ENCODE measurements around the gene AMPD3.

The AMPD3 gene

DNA sequence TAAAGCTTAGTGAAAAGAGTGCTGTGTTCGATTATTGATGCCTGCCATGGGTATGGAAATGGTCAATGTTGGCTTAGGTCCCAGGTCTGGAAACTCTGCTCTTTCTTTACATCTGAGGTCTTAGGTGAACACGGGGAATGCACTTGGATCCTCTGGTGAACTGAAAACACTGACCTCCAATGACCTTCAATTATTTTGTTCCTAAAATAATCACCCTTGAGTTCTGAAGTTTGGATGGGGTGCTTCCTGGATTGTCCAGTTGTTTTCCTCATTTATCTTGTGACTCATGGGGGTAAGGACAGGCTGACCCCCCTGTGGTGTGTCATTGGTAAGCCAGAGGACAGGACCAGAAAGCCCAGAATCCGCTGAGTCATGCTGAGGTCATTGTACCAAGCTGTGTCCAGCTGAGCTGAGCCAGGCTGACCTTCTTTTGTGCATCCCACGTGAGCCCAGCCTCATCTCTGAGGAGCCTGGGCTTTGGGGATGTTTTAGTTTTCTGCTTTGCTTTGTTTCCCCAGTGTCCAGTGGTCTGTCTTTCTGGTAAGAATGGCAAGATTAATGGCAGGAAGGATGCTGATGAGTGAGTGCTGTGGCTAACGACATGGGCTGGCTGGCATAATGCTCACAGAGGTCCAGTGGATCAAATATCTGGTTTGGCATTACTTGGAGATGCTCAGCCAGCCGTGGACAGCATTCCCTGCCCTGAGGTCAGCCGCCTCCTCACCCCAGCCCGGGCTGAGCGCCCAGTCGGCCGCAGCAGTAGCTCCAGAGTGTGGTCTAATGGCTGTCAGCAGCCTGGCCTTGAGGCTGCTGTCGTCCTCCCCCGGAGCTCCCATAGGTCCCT is 35.6 kb downstream of the AMPD3 start:
- no peak for DNase-seq

DNA sequence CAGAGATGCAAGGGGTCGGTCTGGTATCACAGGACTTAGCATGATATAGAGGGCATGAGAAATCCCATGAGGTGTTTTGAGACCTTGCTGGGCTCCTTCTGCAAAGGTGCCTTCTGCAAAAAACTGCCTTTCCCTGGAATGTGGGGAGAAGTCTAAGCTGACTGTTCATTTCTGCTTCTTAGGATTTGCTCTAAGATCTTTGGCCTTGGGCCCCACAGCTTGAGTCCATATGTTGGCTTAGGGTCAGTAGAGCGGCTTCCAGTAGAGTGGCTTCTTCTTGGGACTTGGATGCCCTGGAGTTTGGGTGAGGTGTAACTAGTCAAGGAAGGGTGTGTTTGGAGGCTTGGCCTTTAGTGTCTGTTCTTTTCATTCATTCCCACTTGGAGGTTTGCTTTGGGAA is 37.0 kb downstream of the AMPD3 start:
- DNase-seq: no peak

DNA sequence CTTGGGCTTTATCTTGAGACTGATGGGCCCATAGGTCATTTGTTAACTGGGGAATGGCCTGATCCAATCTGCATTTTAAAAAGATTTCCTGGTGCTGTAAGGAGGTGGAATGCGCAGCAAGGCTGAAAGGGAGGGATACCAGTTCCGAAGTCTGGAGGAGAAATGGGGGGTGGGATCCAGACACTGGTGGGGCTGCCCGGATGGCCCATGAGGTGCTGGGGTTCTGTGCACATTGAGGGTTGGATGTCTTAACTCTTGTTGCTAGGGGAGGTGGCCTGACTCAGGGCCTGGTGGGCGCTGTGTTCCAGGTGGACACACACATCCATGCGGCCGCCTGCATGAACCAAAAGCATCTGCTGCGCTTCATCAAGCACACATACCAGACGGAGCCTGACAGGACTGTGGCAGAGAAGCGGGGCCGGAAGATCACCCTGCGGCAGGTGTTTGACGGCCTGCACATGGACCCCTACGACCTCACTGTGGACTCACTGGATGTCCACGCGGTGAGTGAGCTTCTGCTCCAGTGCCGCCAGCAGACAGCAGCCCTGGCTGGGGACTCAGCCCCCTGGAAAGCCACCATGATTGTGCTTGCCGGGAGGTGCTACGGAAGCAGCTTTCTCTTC is 38.1 kb downstream of the AMPD3 start:
- DNase-seq: no peak

DNA sequence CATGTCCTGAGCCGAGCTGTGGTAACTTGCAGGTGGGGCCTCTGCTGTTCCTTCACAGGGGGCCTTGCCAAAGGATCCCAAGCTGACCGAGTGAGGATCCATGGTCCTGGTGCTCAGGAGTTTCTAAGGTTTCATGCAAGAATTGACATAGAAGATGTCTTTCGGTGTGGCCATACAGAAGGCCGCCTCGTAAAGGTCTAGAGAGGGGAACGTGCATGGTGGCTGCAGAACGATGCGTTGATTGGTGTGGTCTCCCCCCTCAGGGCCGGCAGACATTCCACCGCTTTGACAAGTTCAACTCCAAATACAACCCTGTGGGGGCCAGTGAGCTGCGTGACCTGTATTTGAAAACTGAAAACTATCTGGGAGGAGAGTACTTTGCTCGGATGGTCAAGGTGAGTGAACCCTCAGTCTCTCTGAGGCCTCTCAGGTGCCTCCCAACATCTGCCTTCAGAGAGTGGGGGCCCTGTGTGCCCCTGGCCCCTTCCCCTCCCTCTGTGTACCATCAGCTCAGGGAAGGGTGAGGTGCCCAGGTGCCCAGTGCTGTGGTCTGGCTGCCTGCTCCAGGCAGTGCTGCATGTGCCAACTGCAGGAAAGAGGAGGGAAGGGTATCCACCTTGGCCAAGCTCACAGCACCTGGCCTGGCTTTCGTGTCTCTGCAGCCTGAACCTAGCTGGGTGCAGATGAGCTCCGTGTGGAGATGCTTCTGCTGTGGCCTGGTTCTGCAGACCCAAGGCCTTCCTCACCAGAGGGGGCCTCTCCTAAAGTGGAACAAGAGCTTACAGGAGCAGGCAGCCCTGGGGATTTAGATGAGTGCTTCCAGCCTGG is 39.8 kb downstream of the AMPD3 start:
- DNase-seq: no peak

DNA sequence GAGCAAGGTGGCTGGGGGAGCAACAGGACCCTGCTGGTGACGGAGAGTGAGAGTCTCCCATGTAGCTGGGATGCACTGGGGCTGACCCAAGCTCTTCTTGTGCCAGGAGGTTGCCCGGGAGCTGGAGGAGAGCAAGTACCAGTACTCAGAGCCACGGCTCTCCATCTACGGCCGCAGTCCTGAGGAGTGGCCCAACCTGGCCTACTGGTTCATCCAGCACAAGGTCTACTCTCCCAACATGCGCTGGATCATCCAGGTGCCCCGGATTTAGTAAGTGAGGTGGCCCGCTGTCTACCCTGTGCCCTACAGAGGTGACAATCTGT is 40.4 kb downstream of the AMPD3 start:
- no peak for DNase-seq

DNA sequence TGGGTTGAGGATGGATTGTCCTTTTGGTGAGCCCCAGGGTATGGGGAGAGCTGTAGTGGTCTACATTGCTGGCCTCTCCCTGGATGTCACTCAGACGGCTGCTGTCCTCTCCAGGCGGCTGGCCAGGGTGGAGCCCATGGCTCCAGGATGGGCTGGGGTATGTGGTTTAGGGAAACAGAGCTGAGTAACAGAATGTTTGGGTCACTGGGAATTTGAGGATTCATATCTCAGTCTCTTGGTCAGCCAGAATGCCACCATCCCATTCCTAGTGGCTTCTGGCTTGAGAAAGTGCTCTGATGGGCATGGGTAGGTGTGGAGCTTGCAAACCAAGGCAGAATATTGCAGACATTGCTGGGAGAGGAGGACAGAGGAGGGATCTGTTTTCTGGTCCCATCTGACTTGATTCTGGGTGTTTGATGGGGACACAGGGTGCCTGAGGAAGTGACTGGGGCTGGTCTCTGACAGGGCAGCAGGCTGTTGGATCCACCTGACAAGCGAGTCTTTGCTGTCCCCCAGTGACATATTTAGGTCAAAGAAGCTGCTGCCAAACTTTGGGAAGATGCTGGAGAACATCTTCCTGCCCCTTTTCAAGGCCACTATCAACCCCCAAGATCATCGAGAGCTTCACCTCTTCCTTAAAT is 41.4 kb downstream of the AMPD3 start:
- no peak for DNase-seq

DNA sequence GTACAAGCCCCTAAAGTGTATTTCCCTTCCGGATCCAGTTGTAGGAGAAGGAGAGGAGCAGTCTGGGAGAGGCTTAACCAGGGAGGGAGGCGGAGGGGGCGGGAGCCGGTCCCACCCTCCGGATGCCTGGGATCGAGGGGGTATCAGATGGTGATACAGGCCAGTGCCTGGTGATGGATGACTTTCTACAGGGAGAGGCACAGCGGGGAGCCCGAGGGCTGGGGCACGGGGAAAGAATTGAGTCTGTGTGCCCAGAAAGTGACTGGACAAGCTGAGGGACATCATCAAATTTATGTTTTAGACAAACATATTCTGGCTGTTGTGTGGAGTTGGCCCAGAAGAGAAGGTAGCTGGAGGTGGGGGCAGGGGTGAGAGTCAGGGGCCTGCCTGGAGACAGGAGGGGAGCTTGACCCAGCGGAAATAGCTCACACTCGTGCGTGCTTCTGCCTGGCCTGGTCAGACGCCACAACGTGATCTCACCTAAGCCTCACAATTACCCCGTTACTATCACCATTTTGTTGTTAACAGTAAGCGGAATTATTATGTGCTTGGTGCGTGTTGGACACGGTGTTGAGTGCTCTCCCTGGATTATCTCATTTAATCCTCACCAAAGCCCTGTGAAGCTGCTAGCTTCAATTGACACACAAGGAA is 42.4 kb downstream of the AMPD3 start:
- no peak for DNase-seq

DNA sequence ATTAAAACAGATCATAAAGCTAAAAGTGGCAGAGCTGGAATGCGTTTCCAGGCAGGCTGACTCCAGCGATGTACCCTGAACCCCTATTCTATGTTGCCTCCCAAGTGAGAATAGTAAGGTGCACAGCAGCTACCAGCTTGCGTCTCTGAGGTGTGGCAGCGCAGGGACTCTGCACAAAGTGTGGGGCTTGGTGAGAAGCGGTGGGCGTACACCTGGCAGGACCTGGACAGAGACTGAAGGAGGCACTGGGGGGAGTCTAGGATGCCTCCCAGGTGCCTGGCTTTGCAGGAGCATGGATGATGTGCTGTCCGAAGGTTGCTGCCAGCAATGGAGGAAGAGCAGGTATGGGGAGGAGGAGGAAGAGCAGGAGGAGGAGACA is 42.9 kb downstream of the AMPD3 start:
- no peak for DNase-seq

DNA sequence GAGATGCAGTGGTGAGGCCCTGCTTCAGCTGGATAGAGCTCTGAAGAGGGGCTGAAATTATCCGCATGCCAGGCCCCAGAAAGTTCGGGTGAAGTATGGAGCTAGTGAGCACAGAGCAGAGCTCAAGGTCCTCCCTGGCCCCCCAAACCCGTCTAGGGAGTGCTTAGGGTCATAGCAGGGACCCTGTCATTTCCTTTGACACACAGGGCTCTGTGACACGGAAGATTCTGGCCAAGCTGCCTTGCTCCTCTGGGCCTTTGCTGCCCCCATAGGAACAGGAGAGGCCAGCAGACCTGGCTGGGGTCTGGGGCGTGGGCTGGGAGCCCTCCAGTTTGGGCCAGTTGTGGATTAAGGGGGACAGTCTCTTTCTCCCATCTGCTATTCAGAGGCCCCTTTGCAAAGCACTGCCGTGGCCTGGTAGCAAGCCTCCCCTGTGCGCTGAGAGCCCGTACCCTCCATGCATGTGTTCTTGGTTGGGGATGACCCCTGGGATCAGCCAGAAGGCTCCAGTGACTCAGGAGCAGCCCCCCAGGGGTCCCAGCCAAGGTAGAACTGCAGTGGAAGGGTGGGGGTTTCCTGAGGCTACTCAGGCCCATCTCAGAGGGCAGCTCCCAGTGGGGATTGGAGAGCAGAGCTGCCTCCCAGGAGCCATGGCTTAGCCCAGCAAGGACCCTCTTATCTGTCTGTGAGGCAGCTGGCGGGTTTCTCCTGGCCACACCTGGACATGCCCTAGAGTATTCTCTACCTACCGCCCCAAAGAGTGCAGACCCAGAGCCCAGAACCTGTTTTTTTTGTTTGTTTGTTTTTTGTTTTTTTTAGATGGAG is 43.6 kb downstream of the AMPD3 start:
- no peak for DNase-seq

DNA sequence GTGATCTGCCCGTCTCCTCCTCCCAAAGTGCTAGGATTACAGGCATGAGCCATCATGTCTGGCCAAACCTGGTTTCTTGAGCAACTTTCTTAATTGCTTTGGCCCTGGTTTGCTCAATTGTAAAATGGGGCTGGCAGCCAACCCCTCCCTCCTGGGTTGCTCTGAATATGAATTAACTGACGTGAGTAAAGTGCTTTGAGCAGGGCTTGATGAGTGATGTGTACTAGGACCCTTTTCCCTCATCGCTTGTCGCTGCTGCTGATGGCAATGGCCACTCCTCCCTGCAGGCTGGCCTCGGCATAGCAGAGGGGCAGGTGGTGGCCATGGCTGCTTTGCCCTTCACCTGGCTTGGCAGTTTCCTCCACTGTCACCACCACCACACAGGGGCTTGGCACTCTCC is 44.4 kb downstream of the AMPD3 start:
- DNase-seq: no peak

DNA sequence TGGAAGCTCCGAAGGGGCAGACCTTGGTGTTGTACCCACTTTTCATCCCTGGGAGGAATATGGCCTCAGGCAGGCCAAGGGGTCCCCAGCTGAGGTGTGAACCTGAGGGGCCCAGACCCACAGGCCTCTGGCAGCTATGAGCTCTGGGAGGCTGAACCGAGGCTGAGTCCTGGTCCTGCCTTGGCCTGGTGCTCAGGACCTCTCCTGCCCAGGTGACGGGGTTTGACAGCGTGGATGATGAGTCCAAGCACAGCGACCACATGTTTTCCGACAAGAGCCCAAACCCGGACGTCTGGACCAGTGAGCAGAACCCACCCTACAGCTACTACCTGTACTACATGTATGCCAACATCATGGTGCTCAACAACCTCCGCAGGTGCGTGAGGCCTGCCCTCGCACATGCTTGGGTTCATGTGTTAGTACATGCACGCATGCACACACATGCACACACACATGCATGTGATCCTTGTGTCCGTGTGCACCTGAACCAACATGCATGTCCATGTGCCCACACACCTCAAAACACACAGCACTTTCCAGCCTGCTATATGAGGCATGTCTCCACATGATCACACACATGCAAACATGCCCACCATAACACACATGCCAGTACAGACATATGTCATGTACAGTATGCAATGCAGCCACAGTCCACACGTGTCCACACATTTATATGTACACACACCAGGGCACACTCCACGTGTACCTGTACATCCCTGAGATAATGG is 45.0 kb downstream of the AMPD3 start:
- no peak for DNase-seq

DNA sequence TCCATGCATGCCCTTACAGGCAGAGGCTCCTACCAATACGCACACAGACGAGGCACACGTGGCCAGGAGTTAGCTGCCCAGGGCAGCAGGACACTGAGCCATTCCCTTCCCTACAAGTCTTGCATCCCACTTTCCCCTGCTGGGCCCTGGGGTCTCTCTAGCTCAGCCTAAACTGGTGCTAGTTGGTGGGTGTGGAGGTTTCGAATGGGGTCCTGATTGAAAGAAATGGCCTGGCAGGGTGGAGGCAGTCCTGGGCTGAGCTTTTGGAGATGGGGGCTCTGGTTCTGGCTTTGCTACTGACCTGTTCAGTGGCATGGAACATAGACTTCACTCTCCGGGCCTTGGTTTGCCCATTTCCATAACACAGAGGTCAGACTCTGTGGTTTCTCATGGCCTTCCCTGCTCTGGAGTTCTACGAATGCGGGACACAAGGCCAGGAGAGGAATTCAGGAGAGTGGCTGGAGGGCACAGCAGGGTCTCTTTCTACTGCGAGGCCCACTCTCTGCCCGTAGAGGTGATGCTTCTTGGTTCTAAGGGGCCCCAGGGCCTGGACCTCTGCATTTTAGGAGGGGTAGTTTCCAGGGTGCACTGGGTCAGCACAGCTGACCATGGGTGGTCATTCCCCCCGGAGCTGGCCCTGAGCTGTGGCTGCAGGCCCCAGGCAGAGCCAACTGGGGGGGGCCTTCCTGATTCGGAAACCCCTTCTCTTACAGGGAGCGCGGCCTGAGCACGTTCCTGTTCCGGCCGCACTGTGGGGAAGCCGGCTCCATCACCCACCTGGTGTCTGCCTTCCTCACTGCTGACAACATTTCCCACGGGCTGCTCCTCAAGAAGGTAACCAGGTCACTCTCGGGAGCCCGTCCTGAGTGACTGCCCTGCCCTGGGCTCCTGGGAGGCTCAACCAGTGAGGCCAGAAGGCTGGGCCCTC is 46.0 kb downstream of the AMPD3 start:
- DNase-seq: no peak

DNA sequence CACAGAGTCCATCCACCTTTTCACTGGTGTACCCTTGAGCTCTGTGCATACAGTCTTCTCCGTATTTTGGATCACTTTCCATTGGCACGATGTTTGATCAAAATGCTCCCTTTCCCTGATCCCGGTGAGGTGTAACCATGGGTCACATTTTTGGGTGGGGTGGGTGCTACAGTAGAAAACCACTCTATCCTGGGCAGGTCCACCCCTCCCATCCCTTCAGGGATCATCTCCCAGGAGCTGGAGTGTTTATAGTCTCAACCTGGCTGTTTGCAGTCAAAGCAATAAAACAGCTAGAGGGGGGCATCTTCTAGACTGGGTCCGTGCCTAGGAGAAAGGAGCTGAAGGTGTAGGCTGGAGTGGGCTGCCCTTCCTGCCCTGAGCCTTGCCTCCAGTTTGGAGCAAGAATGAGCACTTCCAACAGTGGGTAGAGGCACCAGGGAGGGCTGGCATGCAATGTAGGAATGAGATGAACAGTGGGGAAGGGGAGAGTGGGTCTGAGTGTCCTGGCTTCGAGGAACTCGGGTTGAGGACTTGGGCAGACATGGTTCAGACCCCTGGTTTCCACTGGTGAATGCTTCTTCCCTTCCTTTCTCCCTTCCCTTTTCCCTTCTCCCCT is 47.1 kb downstream of the AMPD3 start:
- DNase-seq: no peak

DNA sequence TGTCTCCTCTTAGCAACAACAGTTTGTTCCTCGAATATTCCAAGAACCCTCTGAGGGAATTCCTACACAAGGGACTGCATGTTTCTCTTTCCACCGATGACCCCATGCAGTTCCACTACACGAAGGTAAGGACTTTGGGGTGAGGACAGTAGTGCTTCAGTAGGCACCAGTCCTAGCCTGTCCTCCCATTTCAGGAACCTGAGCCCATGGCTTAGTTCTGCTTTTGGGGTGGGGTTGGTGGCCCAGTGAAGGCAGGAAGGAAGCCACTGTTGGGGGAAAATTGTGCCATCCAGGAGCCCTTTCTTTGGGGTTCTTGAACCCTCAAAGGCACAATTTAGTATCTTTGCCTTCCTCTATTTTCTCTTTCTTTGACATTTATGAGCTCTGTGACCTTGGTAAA is 47.7 kb downstream of the AMPD3 start:
- DNase-seq: no peak

DNA sequence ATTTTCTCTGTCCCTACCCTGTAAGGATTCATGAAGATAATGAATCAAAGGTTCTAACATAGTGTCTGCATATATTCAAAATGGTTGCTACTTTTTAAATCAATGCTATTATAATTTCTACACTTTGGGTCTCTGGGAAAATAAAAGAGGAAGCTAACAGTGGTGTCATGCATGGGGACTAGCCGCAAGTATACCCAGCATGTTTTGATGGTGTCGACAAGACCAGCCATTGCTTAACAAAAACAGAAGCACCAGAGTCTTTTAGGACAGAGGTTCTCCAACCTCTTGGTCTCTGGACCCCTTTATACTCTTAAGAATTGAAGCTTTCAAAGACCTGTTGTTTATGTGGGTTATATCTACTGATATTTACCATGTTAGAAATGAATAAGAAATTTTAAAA is 48.2 kb downstream of the AMPD3 start:
- no peak for DNase-seq

DNA sequence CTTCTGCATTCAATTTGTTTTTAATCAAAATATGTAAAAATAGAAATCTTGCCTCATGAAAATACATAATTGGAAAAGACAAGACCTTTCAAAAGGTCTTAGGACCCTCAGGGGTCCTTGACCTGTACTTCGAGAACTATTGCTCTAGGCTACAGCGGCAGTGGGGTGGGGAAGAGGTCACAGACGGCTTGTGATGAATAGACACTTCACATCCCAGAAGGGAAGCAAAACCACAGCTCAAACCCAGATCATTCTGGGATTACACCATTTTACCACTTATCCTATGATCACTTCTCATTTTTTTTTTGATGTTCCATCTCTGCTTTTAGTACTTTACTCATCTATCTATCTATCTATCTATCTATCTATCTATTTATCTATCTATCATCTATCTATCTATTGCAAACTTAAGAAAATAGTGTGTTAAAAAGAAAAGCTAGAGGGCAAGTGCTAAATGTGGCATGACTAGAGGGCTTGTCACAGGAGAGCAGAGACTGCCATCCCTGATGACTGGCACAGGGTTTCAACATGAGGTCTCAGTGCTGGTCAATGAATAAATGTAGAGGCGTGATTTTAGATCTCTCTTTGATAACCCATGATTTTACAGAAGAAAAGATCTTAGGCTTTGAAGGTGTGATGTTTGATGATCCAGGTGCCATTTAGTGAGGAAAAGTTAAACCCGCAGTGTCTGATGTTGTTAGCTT is 48.9 kb downstream of the AMPD3 start:
- DNase-seq: no peak

DNA sequence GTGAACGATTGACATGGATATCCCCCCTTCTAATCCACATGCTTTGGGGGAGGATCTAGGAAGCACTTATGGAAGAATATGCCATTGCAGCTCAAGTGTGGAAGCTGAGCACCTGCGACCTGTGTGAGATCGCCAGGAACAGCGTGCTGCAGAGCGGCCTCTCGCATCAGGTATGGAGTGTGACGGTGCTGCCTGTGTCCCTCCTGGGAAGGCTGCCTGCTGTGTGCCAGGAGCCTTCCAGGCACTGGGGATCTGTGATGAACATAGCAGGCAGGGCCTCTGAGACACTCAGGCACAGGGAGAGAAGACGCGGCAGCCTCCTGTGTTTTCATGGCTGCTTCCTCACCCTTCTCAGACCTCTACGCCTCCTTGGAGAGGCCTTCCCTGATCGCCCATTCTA is 49.4 kb downstream of the AMPD3 start:
- DNase-seq: no peak

DNA sequence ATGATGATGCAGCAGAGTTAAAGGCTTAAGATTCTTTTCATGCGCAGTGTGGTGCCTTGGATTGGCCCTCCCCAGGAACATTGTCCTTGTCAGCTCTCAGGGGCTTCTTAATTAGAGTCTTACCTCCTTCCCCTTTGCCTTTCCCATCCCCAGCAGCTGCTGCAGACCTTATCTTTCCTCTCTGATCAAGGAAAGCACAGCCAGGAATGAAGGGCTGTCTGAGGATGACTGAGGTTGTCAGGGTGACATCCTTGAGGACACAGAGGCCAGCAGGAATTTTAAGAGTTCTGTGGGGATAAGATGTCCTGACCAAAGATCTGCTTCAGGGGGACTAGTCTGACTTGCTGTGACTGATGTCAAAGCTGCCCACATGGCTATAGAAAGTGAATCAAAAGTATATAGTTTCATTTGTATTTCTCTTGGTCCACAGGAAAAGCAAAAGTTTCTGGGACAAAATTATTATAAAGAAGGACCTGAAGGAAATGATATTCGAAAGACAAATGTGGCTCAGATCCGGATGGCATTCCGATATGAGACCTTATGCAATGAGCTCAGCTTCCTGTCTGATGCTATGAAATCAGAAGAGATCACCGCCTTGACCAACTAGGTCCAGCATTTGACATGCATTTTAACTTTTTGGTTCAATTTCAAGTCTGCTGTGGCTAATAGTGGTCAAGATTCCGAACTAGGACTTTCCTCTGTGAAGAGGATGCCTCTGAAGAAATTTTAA is 50.4 kb downstream of the AMPD3 start:
- no peak for DNase-seq

Data from NCI-H2171 treated with DMSO at 0.1 percent for 48 hours (cell line).